Pancreas (tissue), 10 donors: Measurements from ENCODE around the gene LCA5L. TPM values are rescaled to one million over a fixed set of nuclear protein-coding genes. Genes with fewer than 3 reads are reported as not detected.

ENCODE experiments used
- ATAC-seq, 4 donors: fragments of 200-7000 bp; cut with Tn5 transposase; one replicate each; pipeline versions ENCODE4 v1.8.0 to v1.9.1; 2020; ENCODE audit warnings: mild to moderate bottlenecking in 4 of 4, moderate library complexity in 4 of 4
- DNase-seq, 6 donors: peaks; one replicate each; pipeline ENCODE4 v3.0.0-alpha.2; 2020
- FAIRE-seq: peaks from 2 replicates; lab custom pipeline; 2012; peaks lifted over from hg19 to GRCh38; lab: Jason Lieb, UNC
- H3K27ac ChIP-seq, 4 donors: fragments of 200-600 bp; sonication (generic); 1 replicate in 3 of 4; 2 replicates in 1 of 4; pipeline versions ENCODE4 v1.5.0 to v1.8.0; 2020
- H3K27me3 ChIP-seq, 4 donors: fragments of 200-600 bp; one replicate each; pipeline ENCODE4 v1.8.0; 2021
- H3K36me3 ChIP-seq, 3 donors: fragments of 200-600 bp; sonication (generic) in 1 of 3; one replicate each; pipeline versions ENCODE4 v1.5.0 to v1.8.0; 2020 to 2021
- H3K4me1 ChIP-seq, 3 donors: fragments of 200-600 bp; one replicate each; pipeline ENCODE4 v1.8.0; 2021
- H3K4me3 ChIP-seq, 4 donors: fragments of 200-600 bp; sonication (generic) in 2 of 4; one replicate each; pipeline versions ENCODE4 v1.5.0 to v1.8.0; 2020 to 2021
- H3K9me3 ChIP-seq, 4 donors: fragments of 200-600 bp; one replicate each; pipeline ENCODE4 v1.8.0; 2021
- WGBS, 2 donors: extraction: QIAGEN DNeasy Blood & Tissue Kit; methylation state at CpG; one replicate each; pipeline ENCODE4 v1.1.7; 2013; 5-methylcytosine and 5-hydroxymethylcytosine counted together
- intact Hi-C, 3 donors: fragments of 100-400 bp; cut with DNase I; formaldehyde crosslinking; loops; one replicate each; pipeline versions ENCODE4 v1.11.1 to v1.14.2; 2022
- polyA plus RNA-seq, 2 donors: library from polyadenylated mRNA; stranded (reverse); fragments of 200-250 nt; gene quantifications; one replicate each; pipeline ENCODE4 v1.2.3, GENCODE V29; 2013
- total RNA-seq, 6 donors: library from RNA; stranded (reverse); fragmentation: NEBNext Ultra II Directional in 4 of 6; extraction: Animal tissue kit (Norgen Biotek cat#: 25700) in 4 of 6; gene quantifications; one replicate each; pipeline versions ENCODE4 v1.2.1 to v1.2.4, GENCODE V29; 2021 to 2023
- TF ChIP-seq, protein P1 (sequence below), 4 donors: fragments of 200-600 bp; sonication (generic) in 3 of 4; IDR thresholded peaks; one replicate each; pipeline versions ENCODE4 v1.5.0 to v1.8.0; 2021; ENCODE audit warnings: antibody characterized with exemption in 4 of 4
- donor health status: healthy with polysubstance abuse.
- donor health status: DM: no; HTN: no; CAD: no; lungs with moderate emphysema.
- donor health status: DM: no; HTN: no; CAD: no.
- donor health status: control.
- donor health status: control.
- donor health status: Bipolar disorder and iron deficiency.
- donor health status: DM: yes; HTN: yes; CAD: no.
- donor health status: DM: no; HTN: no; CAD: no.
- donor health status: DM: no; HTN: no; CAD: no.
- donor health status: DM: yes; HTN: yes; CAD: no.

The LCA5L gene
- total and polyA plus RNA-seq, 8 donors, result 0.72 to 1.8 (median 1.3) TPM

DNA sequence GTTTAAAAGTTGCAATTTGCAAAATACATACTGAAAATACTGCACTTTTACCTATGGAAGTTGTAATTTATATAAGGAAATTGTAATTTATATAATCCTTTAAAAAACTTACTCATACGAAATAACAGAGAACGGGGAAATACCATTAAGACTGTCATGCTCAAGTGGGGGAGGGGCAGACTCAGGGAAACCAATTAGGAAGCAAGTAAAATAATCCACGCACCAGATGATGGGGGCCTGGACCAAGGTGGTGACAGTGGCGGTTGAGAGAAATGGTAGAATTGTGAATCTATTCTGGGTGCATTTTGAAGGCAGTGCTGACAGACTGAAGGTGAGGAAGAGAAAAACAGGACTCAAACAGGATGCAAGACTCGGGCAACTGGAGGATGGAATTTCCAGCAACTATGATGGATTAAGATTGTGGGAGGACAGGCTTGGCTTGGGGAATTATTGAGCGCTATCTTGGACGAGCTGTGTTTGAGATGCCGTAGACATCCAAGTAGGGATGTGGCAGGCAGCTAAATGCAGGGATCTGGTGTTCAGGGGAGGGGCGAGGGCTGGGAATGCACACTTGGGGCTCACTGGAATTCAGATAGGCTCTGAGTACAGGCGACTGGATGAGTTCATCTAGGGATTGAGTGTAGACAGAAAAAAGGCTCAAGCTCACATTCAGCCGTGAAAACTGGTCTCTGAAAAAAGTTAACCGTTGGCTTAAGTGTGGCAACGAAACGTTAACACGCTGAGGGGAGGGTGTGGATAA lies 977 bp downstream of the LCA5L start:
- H3K27me3 ChIP-seq, result no peaks in the 10 kb centered on the region
- intact Hi-C loops, result no loop called here
- H3K9me3 ChIP-seq, result no peaks in the 10 kb centered on the region
- peak overlapping the region; percentile 84 to 95 (median 88) for H3K27ac ChIP-seq
- no peaks in the 10 kb centered on the region for H3K36me3 ChIP-seq
- 14 to 19% methylated on average over 15 of the region's 15 CpGs for WGBS, 2 donors
- H3K4me1 ChIP-seq, result peaks cover 7 to 12% (median 8%) of the 10 kb centered on the region in 3 donors
- DNase-seq (no peak), ATAC-seq (peak in 3 of 4 donors; percentile 13 to 15 (median 15)), FAIRE-seq (no peak)
- TF ChIP-seq, protein P1, sequence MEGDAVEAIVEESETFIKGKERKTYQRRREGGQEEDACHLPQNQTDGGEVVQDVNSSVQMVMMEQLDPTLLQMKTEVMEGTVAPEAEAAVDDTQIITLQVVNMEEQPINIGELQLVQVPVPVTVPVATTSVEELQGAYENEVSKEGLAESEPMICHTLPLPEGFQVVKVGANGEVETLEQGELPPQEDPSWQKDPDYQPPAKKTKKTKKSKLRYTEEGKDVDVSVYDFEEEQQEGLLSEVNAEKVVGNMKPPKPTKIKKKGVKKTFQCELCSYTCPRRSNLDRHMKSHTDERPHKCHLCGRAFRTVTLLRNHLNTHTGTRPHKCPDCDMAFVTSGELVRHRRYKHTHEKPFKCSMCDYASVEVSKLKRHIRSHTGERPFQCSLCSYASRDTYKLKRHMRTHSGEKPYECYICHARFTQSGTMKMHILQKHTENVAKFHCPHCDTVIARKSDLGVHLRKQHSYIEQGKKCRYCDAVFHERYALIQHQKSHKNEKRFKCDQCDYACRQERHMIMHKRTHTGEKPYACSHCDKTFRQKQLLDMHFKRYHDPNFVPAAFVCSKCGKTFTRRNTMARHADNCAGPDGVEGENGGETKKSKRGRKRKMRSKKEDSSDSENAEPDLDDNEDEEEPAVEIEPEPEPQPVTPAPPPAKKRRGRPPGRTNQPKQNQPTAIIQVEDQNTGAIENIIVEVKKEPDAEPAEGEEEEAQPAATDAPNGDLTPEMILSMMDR (IDR thresholded peaks at IDR 0.05), result no peak
- peak overlapping the region; percentile 82 to 94 (median 87) for H3K4me3 ChIP-seq

DNA sequence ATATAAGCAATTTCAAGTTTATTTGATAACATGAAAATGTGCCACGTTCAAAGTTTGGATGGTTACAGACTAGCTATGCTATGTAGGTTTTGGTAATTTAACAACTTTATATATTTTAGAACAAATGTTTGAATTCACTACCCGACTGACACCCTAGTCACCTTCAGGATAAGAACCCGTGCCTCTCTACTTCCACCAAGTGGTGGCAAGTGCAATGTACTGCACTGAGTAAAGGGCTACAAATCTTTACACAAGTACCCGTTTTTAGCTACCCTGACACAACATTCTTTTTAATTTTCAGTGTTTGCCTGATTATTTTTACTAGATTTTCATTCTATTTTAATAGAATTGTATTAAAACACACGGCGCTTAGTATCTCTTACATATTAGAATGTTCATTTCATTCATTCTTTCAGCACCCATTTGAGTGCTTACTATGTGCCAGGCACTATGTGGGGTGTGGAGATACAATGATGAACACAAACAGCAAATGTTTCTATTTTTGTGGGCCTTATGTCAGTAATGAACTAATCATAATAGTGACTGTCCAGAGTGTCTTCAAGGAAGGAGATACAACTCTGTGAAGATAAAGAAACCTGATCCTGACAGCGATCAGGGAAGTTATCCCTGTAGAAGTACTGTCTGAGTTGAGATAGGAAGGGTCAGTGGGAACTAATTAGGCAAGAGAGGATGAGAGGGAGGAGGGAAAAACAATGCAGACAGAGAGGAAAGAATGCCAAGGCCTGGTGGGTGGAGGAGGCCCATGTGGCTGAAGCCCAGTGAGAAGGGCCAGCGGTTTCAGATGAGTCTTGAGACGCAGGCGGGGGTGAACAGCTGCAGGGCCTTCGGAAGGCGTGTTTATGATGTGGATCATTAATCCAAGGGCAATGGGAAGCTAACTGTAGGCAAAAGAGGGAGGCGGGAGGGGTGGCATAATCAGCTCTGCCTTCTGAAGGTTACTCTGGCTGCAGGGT lies 3.8 kb downstream of the LCA5L start:
- Histone ChIP-seq H3K36me3 (no peaks in the 10 kb centered on the region), H3K9me3 (no peaks in the 10 kb centered on the region), H3K4me1 (peaks cover 7 to 12% (median 8%) of the 10 kb centered on the region in 3 donors), H3K27me3 (no peaks in the 10 kb centered on the region), H3K4me3 (no peak overlapping the region), H3K27ac (no peak overlapping the region)
- intact Hi-C loops, result no loop called here
- no peak for FAIRE-seq
- WGBS, 2 donors, result 45 to 49% methylated on average over 13 of the region's 13 CpGs
- peak in 2 of 4 donors; percentile 29 to 37 for ATAC-seq
- peak in 2 of 6 donors; percentile 21 to 37 for DNase-seq
- TF ChIP-seq, protein P1 (IDR thresholded peaks at IDR 0.05), result peak; percentile 43 to 72 (median 64)

DNA sequence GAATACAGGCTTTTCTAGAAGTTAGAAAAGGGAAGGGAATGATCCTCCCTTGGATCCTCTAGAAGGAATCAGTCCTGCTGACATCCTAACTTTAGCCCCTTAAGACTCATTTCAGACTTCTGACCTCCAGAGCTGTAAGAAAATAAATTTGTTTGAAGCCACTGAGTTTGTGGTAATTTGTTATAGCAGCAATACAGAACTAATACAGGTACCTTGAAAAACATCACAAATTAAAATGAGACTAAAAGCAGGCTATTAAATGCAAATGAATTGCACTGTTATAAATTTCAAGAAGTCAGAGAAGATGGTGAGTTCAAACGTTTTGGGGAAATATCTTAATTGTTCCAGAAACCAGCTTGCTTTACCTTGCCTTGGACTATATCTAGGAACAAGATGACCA lies 6.3 kb downstream of the LCA5L start:
- H3K9me3 ChIP-seq, result no peaks in the 10 kb centered on the region
- no peak for FAIRE-seq
- no peak for ATAC-seq
- H3K27me3 ChIP-seq, result no peaks in the 10 kb centered on the region
- DNase-seq, result no peak
- H3K4me1 ChIP-seq, result peaks cover 0 to under 1% (median 0%) of the 10 kb centered on the region in 3 donors
- intact Hi-C loops, result no loop called here
- no peaks in the 10 kb centered on the region for H3K36me3 ChIP-seq
- no peak overlapping the region for H3K4me3 ChIP-seq
- TF ChIP-seq, protein P1 (IDR thresholded peaks at IDR 0.05), result no peak
- WGBS, 2 donors, result 29 to 39% methylated on average over 1 of the region's 1 CpG
- no peak overlapping the region for H3K27ac ChIP-seq

DNA sequence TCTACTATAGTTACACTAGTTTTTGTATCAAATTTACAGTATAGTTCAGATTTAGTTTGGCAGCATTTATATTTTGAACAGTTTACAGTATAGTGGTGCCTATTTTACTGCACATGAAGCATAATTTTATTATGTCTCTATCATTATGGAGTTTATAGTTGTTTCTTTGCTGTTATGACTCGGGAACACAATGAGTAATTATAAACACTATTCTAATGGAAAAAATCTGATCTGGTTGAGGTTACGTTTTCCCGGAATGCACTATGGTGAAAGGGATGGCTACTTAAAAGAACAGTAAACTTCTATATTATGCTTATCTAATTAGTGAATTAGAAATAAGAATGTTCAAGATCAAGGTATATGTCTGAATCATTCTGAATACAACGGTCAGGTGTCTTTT lies 10.6 kb downstream of the LCA5L start:
- Histone ChIP-seq H3K27ac (no peak overlapping the region), H3K9me3 (no peaks in the 10 kb centered on the region), H3K4me1 (no peaks in the 10 kb centered on the region), H3K27me3 (no peaks in the 10 kb centered on the region), H3K4me3 (no peak overlapping the region), H3K36me3 (no peaks in the 10 kb centered on the region)
- TF ChIP-seq, protein P1 (IDR thresholded peaks at IDR 0.05), result no peak
- no peak for ATAC-seq
- no peak for DNase-seq
- no peak for FAIRE-seq
- WGBS, 2 donors, result 68 to 79% methylated on average over 4 of the region's 4 CpGs
- intact Hi-C loops, result no loop called here
